Measurements from ENCODE around the gene SNRK. TPM values are rescaled to one million over a fixed set of nuclear protein-coding genes. Genes with fewer than 3 reads are reported as not detected.

Gene SNRK
- total and polyA plus RNA-seq, 9 of the 15 experiments (the other 6 are each of a cell fraction or from before 2014, with no cell fraction given), result 1.7 to 12.3 (median 7.3) TPM

- TF ChIP-seq FOXA3 (CRISPR knock-in tag; conservative IDR thresholded peaks at IDR 0.05 in 1 of 2, IDR thresholded peaks at IDR 0.05 in 1 of 2) (no peak), HMBOX1 (IDR thresholded peaks at IDR 0.05) (no peak)
These were observed 47.5 kb upstream of the SNRK start (continued) for GRCh38 chr3:43238801-43239200.

- Histone ChIP-seq H3K4me2 (ENCODE audit: insufficient read depth, low read length) (no peak overlapping the region), H3K9ac (ENCODE audit: insufficient read depth in 1 of 2, low read depth in 2 of 2, low read length in 2 of 2) (no peak overlapping the region), H3K27me3 (ENCODE audit: control insufficient read depth in 2 of 2, insufficient read depth in 2 of 2, low read length in 2 of 2) (0 out of 5 replicates have a peak, but pooled peaks cover 2 to 4% of the 10 kb centered on the region in 2 experiments), H3K4me1 (replicated peaks in 1 of 2; ENCODE audit: control insufficient read depth in 2 of 2, insufficient read depth in 2 of 2, low read length in 2 of 2) (no peaks in the 10 kb centered on the region), H3K4me3 (no peak overlapping the region), H3K9me1 (ENCODE audit: control insufficient read depth, insufficient read depth, low read length) (no peaks in the 10 kb centered on the region), H4K20me1 (replicated peaks; ENCODE audit: control insufficient read depth, insufficient read depth, low read length) (no peaks in the 10 kb centered on the region), H3K9me3 (replicated peaks; ENCODE audit: control insufficient read depth, insufficient read depth, low read depth, low read length) (no peaks in the 10 kb centered on the region), H3K36me3 (ENCODE audit: control insufficient read depth, insufficient read depth, low read length) (no peaks in the 10 kb centered on the region), H3K79me2 (ENCODE audit: control insufficient read depth, insufficient read depth, low read length) (no peaks in the 10 kb centered on the region), H3K27ac (ENCODE audit: extremely low read depth, low read depth, low read length) (no peak overlapping the region), H2AFZ (ENCODE audit: low read depth, low read length) (no peak overlapping the region)
- WGBS (ENCODE audit: insufficient coverage, low coverage, missing lambda C conversion rate), result 0% methylated on average over 3 of the region's 3 CpGs
- DNase-seq (ENCODE audit: extremely low read depth in 1 of 4, low spot score in 3 of 4), result no peak
- ChIA-PET POLR2A (interaction anchor here (0.7 kb wide), 2 partner anchors 13 to 37 kb away, joined by 3 read pairs; no protein-coding TSS in a partner anchor), CTCF (ENCODE audit: low intra/inter-chr PET ratio) (no interaction called here)
- intact Hi-C loops (cut with micrococcal nuclease) (no loop called here), in situ Hi-C loops (cut with MboI) (no loop called here)
- TF ChIP-seq ZNF347 (CRISPR knock-in tag; IDR thresholded peaks at IDR 0.05; ENCODE audit: low read depth), result no peak
- no TSS peak for BruUV-seq (replicated peaks)
- no peak for FAIRE-seq
- no peak for ATAC-seq
These were observed 46.6 kb upstream of the SNRK start for GRCh38 chr3:43239755-43240154.

All from K562 (cell line).